GM18861 (cell line): Measurements from ENCODE around the gene CUL5.
A peak's percentile ranks its signal among the peaks of the same experiment; 100 is the strongest.

ENCODE experiments used
- ATAC-seq: cut with Tn5 transposase; IDR thresholded peaks from one replicate; pipeline ENCODE4 v1.9.1; 2021; ENCODE audit not compliant: unreplicated experiment

Gene CUL5

DNA sequence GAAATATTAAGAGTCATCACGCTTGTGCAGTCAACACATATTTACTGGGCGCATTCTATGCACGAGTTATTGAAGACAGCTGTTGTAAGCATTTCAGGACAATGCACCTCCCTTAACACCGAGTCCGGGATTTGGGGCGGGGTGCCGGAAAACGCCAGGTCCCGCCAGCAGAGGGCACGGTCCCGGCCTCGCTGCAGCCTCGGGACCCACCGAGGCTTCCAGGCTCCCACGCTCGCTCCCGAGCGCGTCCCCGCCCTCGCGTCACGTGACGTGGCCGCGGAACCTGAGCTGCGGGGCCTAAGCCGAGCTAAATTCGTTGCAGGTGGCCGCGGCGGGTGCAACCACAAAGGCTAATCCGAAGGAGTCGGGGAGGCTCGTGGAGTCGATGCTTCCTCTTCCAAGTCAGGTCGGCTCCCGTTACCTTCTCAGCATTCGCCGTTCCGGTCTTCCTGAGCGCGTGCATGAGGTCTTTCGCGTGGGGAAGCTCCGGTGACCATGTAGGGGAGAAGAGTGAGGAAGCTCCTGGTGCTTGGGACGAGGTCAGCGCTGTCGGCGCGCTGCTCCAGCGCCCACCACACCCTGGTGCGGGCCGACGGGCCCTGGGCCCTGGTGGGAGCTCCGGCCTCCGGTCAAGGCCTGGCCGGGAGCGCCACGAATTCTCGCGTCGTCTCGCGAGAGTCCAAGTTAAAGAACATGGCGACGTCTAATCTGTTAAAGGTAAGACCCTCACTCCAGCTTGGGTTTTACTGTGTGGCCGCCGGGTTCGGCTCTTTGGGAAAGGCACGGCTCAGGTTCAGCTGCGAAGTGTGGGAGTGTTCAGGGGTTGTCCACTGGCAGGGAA lies at the start of gene CUL5:
CUL5 (plus strand) TSS at position 243 of the 841 bp plus-strand sequence; CDS start at position 694, 451 bp downstream.
- ATAC-seq, result peak; percentile 73

DNA sequence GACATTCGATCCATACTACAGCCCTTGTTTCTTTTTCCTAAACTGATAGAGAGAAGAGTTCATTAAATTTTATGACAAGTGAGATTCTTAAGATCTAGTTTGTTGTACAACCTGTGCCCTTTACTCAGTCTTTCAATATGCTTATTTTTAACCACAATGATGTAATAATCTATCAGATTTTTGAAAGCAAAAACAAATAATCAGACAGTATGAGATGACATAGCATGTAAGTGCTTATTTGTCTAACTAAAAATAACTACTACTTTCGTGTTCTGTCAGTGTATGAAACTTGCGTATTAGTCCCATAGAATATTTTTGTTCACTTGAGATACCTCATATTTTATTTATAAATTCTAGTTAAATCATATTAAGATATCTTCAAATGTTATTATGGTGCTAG lies 47.2 kb upstream of the CUL5 start:
- ATAC-seq, result no peak

DNA sequence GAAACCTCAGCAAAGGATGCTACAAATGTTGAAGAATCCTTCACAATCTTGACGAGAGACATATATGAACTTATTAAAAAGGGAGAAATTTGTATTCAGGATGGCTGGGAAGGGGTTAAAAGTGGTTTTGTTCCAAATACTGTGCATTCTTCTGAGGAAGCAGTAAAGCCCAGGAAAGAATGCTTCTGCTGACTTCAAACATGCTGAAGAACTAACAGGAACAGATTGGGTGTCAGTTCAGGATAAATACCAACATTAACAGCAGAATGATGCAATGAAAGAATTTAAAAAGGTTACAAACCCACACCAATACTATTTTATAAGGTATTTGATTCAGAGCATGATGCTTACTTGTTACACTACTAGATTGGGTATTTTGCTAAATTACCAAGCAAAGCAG lies 46.5 kb upstream of the CUL5 start:
- ATAC-seq, result no peak

DNA sequence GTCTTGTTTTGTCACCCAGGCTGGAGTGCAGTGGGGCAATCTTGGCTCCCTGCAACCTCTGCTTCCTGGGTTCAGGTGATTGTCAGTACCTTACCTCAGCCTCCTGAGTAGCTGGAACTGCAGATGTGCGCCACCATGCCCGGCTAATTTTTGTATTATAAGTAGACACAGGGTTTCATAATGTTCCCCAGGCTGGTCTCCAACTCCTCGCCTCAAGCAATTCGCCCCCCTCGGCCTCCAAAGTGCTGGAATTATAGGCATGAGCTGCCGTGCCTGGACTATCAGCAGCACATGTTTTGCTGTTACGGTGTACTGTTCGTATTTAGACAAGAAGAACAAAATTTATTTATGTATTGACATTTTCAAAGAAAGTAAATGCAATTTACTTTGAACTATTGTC lies 45.6 kb upstream of the CUL5 start:
- ATAC-seq, result no peak

DNA sequence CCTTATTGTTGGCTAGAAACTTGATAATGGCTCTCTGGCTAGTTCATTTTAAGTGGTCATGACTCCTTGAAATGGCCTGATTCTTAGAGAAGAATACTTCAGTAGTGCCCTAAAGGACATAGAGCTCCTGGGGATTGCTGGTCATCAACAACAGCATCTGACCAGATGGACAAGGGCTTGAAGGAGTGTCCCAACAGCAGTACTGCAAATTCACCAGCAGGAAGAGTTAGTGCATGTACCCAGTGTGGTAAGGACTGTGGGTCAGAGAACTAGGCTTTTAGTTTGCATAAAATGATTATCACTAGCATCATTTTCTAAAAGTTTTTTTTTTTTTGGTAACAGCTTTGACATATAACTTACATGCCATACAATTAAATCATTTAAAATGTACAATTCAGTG lies 39.5 kb upstream of the CUL5 start:
- no peak for ATAC-seq

DNA sequence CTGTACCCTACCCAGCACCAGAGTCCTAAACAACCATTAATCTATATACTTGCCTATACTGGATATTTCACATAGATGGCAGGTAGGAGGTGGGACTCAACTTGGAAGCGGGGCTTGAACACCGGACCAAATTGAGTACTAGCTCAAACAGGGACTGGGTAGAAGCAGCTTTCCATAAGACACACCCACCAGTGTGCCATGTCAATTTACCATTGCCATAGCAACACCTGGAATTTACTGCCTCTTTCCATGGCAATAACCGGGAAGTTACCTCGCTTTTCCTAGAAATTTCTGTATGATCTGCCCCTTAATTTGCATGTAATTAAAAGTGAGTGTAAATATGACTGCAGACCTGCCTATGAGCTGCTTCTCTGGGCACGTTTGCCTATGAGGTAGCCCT lies 38.6 kb upstream of the CUL5 start:
- ATAC-seq, result no peak

DNA sequence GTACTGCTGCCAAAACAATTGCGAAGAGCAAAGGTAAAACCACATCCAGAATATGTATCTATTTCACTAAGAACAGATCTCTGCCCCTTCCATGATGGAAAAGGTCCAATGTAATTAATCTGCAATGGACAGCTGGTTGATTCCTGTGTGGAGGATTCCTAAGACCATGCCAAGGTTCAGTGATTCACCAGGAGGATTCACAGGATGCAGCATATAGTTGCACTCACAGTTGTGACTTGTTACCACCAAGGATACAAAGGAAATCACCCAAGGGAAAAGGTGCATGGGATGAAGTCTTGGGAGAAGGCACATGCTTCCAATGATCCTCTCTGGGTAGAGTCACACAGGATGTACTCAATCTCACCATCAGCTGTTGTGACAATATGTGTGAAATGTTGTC lies 35.1 kb upstream of the CUL5 start:
- ATAC-seq, result no peak

DNA sequence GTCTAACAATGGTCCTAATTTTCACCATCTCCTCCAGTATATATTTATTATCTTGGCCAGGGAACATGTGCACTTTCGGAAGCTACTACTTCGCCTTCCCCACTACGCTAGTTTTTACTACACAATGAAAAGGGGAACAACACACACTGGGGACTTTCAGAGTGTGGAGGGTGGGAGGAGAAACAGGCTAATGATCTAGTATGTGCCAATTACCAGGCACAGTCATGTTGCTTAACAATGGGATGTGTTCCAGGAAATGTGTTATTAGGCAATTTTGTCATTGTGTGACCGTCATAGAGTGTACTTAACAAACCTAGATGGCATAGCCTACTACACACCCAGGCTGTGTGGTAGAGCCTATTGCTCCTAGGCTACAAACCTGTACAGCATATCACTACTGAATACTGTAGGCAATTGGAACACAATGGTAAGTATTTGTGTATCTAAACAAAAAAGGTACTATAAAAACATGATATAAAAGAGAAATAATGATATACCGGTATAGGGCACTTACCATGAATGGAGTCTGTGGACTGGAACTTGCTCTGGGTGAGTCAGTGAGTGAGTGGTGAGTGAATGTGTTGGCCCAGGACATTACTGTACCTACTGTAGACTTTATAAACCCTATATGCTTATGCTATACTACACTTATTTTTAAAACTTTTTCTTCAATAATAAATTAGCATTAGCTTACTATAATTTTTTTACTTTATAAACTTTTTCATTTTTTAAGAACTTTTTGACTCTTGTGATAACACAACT lies 20.1 kb upstream of the CUL5 start:
- ATAC-seq, result no peak

DNA sequence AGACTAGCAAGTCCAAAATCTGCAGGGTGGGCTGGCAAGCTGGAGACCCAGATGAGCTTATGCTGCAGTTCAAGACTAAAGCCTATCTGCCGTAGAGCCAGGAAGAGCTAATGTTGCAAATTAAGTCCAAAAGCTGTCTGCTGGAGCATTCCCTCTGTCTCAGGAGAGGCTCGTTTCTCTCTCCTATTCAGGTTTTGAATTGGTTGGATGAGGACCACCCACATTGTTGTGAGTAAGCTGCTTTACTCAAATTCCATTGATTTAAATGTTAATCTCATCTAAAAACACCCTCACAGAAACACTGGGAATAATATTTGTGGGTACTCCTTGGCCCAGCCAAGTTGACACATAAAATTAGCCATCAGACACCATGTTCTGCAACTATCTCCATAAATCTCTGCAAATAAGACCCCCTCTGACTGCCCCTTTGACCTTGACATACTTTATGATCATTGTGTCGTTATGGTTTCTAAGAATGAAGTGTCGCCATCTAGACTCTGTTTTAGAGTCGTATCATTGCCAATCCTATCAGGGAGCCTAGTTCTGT lies 16.8 kb upstream of the CUL5 start:
- ATAC-seq, result no peak

DNA sequence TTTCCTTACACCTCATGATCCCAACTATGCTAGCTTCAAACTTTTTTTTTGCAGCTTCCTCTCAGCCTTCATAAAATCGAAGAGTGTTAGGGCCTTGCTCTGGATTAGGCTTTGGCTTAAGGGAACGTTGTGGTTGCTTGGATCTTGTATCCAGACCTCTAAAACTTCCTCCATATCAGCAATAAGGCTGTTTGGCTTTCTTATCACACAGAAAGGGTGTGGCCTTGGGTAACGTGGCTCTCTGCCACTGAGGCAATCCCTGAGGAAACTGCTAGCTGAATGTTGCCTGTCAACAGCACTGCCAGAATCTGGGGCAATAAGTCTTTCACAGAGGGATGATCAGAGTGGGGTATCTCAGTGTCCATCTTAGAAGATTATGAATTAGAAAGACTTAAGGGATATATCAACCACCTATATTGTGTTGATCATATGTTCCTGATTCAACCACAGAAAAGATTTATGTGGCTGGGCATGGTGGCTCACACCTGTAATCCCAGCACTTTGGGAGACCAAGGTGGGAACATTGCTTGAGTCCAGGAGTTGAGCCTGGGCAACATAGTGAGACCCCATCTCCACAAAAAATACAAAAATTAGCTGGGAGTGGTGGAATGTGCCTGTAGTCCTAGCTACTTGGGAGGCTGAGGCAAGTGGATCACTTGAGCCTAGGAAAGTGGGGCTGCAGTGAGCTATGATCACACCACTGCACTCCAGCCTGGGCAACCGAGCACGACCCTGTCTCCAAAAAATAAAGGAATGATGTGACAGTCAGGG lies 12.5 kb upstream of the CUL5 start:
- no peak for ATAC-seq

DNA sequence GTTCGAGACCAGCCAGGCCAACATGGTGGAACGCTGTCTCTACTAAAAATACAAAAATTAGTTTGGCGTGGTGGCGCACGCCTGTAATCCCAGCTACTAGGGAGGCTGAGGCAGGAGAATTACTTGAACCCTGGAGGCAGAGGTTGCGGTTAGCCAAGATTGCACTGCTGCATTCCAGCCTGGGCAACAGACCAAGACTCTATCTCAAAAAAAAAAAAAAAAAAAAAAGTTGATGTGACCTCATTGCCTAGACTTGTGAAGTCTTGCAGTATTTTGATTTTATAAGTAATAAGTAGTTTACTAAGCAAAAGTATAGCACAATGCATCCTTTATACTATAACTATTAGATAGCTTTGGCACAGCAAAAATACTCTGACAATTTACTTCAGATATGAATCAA lies 9.9 kb upstream of the CUL5 start:
- ATAC-seq, result no peak

DNA sequence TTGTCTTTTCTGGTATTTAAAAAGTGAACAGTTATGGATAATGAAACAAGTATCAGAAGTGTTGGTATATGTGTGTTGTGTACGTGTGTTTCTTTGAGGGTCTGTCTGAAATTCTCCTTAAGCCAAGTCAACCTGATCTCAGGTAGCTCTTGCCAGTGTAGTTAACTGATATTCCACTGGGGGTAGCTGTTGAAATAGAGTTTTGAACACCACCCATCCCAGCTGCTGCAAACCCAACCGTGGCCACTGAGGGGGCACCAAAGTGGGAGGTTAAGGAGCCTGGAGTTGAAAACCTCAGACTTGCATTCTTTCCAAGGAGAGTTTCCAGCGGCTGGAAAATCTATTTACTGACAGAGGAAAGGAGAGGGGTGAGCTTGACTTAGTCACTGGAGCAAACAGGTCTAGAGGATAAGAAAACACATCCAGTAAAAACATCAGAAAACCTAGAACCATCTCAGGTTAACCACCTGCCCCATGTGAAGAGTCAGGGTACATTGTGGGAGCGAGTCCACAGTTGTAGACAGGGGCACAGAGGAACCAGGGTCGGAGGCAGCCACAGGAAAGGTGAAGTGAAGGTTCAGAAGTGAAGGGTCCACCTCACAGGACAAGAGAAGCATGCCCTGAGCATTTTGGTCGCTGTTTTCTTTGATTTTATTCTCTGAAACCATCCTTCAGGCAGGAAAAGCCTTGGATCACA lies 8.8 kb upstream of the CUL5 start:
- peak; percentile 93 for ATAC-seq

DNA sequence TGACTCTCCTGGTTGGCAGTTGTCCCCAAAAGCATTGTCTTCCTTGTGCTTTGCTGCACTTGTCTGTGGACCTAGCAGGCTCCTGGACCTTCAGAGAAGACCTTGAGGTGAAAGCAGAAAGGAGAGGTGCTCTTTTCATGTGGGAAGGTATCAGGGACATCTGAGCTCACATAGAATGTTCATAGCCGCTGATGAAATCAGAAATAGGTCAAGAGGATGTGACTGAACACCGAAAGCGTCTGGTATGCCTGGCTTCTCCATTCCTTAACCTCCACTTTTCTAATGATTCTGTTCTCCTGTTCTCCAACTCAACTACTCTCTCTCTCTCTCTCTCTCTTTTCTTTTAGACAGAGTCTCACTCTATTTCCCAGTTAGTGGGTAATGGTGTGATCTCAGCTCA lies 6.2 kb upstream of the CUL5 start:
- no peak for ATAC-seq

DNA sequence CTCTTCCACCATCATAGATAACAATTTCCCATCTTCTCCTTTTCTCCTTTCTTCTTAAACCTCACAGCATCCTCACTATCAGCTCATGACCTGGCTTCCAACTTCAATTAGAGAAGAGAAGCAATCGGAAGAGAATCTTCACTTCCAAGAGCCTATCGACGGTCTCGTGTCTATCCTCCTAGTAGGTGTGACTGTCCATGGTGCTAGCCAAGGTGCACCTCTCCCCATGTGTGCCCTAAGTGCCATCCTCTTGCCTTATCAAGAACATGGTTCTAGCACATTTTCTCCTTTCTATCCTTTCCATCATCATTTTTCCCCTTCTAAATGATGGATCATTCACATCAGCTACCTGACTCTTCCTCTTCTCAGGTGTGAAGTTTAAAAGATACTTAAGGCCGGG lies 5.1 kb upstream of the CUL5 start:
- no peak for ATAC-seq

DNA sequence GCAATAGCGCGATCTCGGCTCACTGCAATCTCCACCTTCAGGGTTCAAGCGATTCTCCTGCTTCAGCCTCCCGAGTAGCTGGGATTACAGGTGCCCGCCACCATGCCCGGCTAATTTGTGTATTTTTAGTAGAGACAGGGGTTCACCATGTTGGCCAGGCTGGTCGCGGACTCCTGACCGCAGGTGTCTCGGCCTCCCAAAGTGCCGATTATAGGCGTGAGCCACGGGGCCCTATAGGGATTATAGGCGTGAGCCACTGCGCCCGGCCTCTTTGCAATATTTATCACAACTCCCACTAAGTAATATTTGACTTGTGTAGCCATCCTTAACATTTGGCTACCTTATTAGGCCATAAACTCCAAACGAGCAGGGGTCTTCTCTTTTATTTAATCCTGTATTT lies 879 bp upstream of the CUL5 start:
- ATAC-seq, result no peak

DNA sequence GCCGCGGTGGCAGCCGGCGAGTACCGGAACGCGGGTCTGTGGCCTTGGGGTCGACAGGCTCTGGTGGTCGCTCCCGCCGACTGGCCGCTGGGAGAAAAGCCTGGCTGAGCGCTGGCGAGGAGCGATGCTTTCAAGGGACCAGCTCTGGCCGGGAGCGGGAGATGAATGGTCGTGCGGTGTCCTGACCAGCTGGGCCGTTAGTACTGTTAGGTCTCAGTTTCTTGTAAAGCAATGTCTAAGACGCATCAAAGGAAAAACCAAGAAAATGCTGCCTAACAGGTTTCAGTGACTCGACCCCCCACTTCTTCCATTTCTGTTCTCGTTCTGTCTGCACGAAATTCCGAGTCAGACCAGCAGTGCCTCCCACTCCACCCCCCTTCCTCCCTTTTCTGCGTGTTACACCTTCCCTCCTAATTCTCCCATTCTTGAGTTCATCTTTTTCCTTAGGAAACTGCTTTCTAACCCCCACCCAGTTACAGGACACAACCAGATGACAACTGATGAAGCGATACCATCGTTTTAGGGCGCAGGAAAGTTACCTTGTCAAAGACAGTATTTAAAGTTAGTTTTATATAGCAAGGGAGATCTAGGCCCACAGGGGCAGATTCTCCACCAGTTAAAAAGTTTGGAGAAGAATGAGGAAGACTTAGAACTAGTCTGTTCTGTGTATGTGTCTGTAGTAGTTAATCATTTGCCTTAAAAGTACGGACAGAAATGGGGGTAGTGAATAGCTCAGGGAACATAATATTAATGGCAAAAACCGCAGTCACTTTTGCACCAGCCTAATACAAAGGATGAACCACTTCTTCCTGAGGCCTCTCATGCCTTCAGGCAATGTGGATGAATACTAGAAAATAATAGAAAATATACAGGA lies 1.0 kb downstream of the CUL5 start:
- no peak for ATAC-seq

DNA sequence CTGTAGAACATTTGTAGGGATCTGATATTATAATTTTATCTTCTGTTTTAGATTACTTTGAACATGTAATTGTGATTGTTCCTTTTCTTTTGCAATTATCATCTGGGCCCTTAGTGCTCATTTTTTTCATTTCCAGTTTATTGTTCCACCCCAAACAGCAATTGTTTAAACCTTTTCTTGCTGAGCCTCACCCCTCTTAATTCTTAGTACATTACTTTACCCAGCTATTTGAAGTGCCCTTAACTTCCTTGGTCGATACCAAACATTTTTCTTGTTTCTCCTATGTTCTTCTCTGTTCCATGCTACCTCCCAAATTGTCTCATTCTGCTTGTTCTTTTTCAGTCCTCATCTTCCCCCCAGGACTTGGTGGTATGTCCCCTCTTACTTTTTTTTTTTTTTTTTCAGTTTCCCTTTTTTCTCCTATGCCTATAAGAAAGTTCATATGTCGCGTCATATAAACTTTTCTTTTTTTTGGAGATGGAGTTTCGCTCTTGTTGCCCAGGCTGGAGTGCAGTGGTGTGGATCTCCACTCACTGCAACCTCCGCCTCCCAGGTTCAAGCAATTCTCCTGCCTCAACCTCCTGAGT lies 3.5 kb downstream of the CUL5 start:
- ATAC-seq, result no peak

DNA sequence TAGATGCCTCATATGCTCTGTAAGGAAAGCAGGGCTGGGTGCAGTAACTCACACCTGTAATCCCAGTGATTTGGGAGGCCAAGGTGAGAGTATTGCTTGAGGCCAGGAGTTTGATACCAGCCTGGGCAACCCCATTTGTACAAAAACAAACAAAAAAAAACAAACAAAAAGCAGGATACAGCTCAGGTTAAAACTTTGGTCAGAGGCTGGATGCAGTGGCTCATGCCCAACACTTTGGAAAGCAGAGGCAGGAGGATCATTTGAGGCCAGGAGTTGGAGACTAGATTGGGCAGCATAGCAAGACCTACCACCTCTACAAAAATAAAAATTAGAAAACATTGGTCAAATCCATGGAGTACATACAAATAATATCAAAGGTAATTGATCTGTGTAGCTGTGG lies 7.9 kb downstream of the CUL5 start:
- no peak for ATAC-seq

DNA sequence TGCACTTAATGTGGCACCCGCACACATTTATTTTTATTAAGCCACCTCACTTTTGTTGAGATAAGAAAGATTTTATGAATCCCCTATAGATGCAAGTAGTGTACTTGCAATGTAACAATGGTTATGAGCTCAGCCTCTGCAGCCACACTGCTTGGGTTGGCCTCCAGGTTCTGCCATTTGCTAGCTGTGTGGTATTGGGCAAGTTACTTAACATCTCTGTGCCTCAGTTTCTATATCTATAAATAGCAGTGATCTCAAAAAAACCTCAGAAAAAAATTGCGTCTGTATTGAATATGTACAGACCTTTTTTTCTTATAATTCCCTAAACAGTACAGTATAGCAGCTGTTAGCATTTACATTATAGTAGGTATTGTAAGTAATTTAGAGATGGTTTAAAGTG lies 10.0 kb downstream of the CUL5 start:
- no peak for ATAC-seq
